K562 (cell line): ENCODE measurements around the gene ANGEL2. TPM values are rescaled to one million over a fixed set of nuclear protein-coding genes. Genes with fewer than 3 reads are reported as not detected.

Source experiments
- DMBX1 ChIP-seq: fragments of 250-450 bp; sonication (Bioruptor Pico); IDR thresholded peaks from 2 replicates; pipeline ENCODE4 v1.8.0; 2022; ENCODE audit warnings: inconsistent platforms, mild to moderate bottlenecking, moderate library complexity, borderline replicate concordance
- EP400 ChIP-seq: fragments of 450-650 bp; IDR thresholded peaks from 2 replicates; pipeline ENCODE4 v1.6.1; 2017; ENCODE audit warnings: antibody characterized with exemption, mild to moderate bottlenecking, moderate library complexity
- FOXK1 ChIP-seq: sonication (generic); formaldehyde crosslinking; IDR thresholded peaks from 2 replicates; pipeline ENCODE4 v1.8.0; 2022; ENCODE audit warnings: missing genetic modification reagents, mild to moderate bottlenecking, borderline replicate concordance
- KAT2B ChIP-seq: IDR thresholded peaks from one replicate; pipeline ENCODE4 v1.6.1; 2012; ENCODE audit warnings: low read depth, mild to moderate bottlenecking, control low read depth, inconsistent platforms, low read length, moderate library complexity
- MAFG ChIP-seq: fragments of 450-650 bp; conservative IDR thresholded peaks from 2 replicates; pipeline ENCODE4 v1.6.1; 2016; ENCODE audit warnings: missing genetic modification characterization, missing compliant biosample characterization
- POLR2A ChIP-seq: fragments of 450-650 bp; conservative IDR thresholded peaks from 2 replicates; pipeline ENCODE4 v1.6.1; 2016
- PPARD ChIP-seq: fragments of 250-450 bp; sonication (Bioruptor Pico); IDR thresholded peaks from 2 replicates; pipeline ENCODE4 v1.8.0; 2022; ENCODE audit warnings: inconsistent platforms, mild to moderate bottlenecking, moderate library complexity
- RCOR1 ChIP-seq, 2 experiments: IDR thresholded peaks; 2 replicates each; pipeline ENCODE4 v1.6.1; 2012; ENCODE audit warnings: low read depth in 2 of 2, low read length in 2 of 2, borderline replicate concordance in 1 of 2, improper control_type of control experiment in 1 of 2
- SMAD3 ChIP-seq: fragments of 450-650 bp; formaldehyde crosslinking; conservative IDR thresholded peaks from 2 replicates; pipeline ENCODE4 v1.4.0; 2020; ENCODE audit warnings: mild to moderate bottlenecking
- TCF3 ChIP-seq: sonication (generic); formaldehyde crosslinking; IDR thresholded peaks from 2 replicates; pipeline ENCODE4 v1.4.0; 2020; ENCODE audit warnings: mild to moderate bottlenecking, missing genetic modification reagents
- ZBTB1 ChIP-seq: sonication (generic); formaldehyde crosslinking; IDR thresholded peaks from 2 replicates; pipeline ENCODE4 v1.8.1; 2023; ENCODE audit warnings: missing genetic modification reagents, low read depth, mild to moderate bottlenecking, borderline replicate concordance
- ZNF583 ChIP-seq: fragments of 250-450 bp; sonication (Bioruptor Pico); IDR thresholded peaks from 2 replicates; pipeline ENCODE4 v1.4.0; 2020
- polyA plus RNA-seq, 8 experiments: library from polyadenylated mRNA; depleted of rRNA in 4 of 8; stranded (reverse) in 5 of 8; unstranded in 3 of 8; fragments of >200 nt; fragmentation: Nextera tagmentation in 2 of 8; fragmentation: Illumina TruSeq in 1 of 8; extraction: Ambion mirVana in 2 of 8; extraction: Trizol in 1 of 8; gene quantifications; 2 replicates each; pipeline versions ENCODE4 v1.2.1 to v1.2.3, GENCODE V29; 2011 to 2014; ENCODE audit warnings: inconsistent platforms in 1 of 8, missing spikeins in 1 of 8
- total RNA-seq, 7 experiments: library from RNA; depleted of rRNA in 6 of 7; stranded (reverse); fragments of >200 nt in 6 of 7; fragmentation: Illumina TruSeq in 2 of 7; extraction: Trizol in 2 of 7; gene quantifications; 2 replicates each; pipeline versions ENCODE4 v1.2.1 to v1.2.3, GENCODE V29; 2011 to 2021; ENCODE audit warnings: low replicate concordance in 1 of 7
- TF ChIP-seq, protein P1 (sequence below): fragments of 450-650 bp; IDR thresholded peaks from 2 replicates; pipeline ENCODE4 v1.7.1; 2018; ENCODE audit warnings: mild to moderate bottlenecking, low read depth; ENCODE audit not compliant: partially characterized antibody
- TF ChIP-seq, protein P2 (sequence below): fragments of 250-450 bp; sonication (Bioruptor Pico); IDR thresholded peaks from 2 replicates; pipeline ENCODE4 v1.4.0; 2020; ENCODE audit warnings: mild to moderate bottlenecking, moderate library complexity
- TF ChIP-seq, protein P3 (sequence below): sonication (generic); formaldehyde crosslinking; IDR thresholded peaks from 2 replicates; pipeline ENCODE4 v1.8.1; 2023; ENCODE audit warnings: mild to moderate bottlenecking, missing genetic modification reagents
- TF ChIP-seq, protein P4 (sequence below): fragments of 250-450 bp; sonication (Bioruptor Pico); IDR thresholded peaks from 2 replicates; pipeline ENCODE4 v1.8.0; 2021; ENCODE audit warnings: moderate library complexity, mild to moderate bottlenecking, inconsistent platforms

The ANGEL2 gene
- total and polyA plus RNA-seq, 9 of the 15 experiments (the other 6 are each of a cell fraction or from before 2014, with no cell fraction given), result 6.8 to 34.6 (median 26.2) TPM

DNA sequence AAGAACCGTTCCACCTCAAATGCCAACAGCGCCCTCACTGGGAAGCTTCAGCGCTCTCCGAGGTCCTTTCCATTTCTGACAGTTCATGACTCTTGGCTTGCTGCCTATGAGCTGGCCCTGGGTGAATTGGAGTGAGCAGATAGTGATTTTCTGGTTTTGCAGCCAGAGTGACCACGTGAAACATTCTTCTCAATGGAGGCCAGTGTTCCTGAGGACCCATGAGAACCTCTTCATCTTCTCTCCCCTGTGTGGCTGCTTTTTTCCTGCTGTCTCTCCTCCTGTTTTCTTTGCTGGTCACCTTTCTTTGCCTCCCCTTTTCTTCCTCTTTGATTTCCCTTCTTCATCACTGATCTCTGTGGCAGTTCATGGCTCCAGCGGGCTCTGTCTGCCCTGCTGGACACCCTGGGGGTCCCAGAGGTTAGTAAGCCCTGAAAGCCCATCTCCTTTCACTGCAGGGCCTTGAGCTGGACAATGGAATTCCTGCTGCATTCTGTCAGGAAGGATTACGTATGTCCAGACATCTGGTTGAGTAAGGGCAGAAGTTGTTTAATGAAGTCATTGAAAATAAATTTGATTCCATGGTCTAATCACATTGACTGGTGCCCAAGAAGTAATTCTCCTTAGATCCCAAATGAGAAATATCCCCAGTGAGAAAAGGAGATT lies 35.4 kb downstream of the ANGEL2 start (continued):
- TF ChIP-seq, protein P1, sequence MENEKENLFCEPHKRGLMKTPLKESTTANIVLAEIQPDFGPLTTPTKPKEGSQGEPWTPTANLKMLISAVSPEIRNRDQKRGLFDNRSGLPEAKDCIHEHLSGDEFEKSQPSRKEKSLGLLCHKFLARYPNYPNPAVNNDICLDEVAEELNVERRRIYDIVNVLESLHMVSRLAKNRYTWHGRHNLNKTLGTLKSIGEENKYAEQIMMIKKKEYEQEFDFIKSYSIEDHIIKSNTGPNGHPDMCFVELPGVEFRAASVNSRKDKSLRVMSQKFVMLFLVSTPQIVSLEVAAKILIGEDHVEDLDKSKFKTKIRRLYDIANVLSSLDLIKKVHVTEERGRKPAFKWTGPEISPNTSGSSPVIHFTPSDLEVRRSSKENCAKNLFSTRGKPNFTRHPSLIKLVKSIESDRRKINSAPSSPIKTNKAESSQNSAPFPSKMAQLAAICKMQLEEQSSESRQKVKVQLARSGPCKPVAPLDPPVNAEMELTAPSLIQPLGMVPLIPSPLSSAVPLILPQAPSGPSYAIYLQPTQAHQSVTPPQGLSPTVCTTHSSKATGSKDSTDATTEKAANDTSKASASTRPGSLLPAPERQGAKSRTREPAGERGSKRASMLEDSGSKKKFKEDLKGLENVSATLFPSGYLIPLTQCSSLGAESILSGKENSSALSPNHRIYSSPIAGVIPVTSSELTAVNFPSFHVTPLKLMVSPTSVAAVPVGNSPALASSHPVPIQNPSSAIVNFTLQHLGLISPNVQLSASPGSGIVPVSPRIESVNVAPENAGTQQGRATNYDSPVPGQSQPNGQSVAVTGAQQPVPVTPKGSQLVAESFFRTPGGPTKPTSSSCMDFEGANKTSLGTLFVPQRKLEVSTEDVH, result no peak
- TF ChIP-seq FOXK1 (CRISPR knock-in tag) (no peak), POLR2A (no peak), KAT2B (no peak), SMAD3 (CRISPR knock-in tag) (0 out of 2 replicates have a peak, but pooled peaks have one; percentile 16), PPARD (CRISPR knock-in tag) (no peak), ZNF583 (no peak), DMBX1 (CRISPR knock-in tag) (no peak), EP400 (no peak), RCOR1 (IDR thresholded peaks at IDR 0.05; ENCODE audit: borderline replicate concordance in 1 of 2, low read depth in 2 of 2, low read length in 2 of 2) (peak in 1 of 2 experiments; percentile 87; a peak in 2 of 4 replicates), MAFG (tag) (no peak; the same call in 1 of the 2 replicates), TCF3 (no peak), ZBTB1 (CRISPR knock-in tag) (no peak)
- TF ChIP-seq, protein P2, sequence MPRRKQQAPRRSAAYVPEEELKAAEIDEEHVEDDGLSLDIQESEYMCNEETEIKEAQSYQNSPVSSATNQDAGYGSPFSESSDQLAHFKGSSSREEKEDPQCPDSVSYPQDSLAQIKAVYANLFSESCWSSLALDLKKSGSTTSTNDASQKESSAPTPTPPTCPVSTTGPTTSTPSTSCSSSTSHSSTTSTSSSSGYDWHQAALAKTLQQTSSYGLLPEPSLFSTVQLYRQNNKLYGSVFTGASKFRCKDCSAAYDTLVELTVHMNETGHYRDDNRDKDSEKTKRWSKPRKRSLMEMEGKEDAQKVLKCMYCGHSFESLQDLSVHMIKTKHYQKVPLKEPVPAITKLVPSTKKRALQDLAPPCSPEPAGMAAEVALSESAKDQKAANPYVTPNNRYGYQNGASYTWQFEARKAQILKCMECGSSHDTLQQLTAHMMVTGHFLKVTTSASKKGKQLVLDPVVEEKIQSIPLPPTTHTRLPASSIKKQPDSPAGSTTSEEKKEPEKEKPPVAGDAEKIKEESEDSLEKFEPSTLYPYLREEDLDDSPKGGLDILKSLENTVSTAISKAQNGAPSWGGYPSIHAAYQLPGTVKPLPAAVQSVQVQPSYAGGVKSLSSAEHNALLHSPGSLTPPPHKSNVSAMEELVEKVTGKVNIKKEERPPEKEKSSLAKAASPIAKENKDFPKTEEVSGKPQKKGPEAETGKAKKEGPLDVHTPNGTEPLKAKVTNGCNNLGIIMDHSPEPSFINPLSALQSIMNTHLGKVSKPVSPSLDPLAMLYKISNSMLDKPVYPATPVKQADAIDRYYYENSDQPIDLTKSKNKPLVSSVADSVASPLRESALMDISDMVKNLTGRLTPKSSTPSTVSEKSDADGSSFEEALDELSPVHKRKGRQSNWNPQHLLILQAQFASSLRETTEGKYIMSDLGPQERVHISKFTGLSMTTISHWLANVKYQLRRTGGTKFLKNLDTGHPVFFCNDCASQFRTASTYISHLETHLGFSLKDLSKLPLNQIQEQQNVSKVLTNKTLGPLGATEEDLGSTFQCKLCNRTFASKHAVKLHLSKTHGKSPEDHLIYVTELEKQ (CRISPR knock-in tag), result no peak
- TF ChIP-seq, protein P3, sequence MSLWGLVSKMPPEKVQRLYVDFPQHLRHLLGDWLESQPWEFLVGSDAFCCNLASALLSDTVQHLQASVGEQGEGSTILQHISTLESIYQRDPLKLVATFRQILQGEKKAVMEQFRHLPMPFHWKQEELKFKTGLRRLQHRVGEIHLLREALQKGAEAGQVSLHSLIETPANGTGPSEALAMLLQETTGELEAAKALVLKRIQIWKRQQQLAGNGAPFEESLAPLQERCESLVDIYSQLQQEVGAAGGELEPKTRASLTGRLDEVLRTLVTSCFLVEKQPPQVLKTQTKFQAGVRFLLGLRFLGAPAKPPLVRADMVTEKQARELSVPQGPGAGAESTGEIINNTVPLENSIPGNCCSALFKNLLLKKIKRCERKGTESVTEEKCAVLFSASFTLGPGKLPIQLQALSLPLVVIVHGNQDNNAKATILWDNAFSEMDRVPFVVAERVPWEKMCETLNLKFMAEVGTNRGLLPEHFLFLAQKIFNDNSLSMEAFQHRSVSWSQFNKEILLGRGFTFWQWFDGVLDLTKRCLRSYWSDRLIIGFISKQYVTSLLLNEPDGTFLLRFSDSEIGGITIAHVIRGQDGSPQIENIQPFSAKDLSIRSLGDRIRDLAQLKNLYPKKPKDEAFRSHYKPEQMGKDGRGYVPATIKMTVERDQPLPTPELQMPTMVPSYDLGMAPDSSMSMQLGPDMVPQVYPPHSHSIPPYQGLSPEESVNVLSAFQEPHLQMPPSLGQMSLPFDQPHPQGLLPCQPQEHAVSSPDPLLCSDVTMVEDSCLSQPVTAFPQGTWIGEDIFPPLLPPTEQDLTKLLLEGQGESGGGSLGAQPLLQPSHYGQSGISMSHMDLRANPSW (CRISPR knock-in tag), result no peak
- TF ChIP-seq, protein P4, sequence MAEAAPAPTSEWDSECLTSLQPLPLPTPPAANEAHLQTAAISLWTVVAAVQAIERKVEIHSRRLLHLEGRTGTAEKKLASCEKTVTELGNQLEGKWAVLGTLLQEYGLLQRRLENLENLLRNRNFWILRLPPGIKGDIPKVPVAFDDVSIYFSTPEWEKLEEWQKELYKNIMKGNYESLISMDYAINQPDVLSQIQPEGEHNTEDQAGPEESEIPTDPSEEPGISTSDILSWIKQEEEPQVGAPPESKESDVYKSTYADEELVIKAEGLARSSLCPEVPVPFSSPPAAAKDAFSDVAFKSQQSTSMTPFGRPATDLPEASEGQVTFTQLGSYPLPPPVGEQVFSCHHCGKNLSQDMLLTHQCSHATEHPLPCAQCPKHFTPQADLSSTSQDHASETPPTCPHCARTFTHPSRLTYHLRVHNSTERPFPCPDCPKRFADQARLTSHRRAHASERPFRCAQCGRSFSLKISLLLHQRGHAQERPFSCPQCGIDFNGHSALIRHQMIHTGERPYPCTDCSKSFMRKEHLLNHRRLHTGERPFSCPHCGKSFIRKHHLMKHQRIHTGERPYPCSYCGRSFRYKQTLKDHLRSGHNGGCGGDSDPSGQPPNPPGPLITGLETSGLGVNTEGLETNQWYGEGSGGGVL (CRISPR knock-in tag), result no peak
